ENCODE results near the gene GATA5. TPM values are rescaled to one million over a fixed set of nuclear protein-coding genes. Genes with fewer than 3 reads are reported as not detected.

GATA5 gene
- total RNA-seq, 1 experiment from 2014 or later: 0.52 TPM

DNA sequence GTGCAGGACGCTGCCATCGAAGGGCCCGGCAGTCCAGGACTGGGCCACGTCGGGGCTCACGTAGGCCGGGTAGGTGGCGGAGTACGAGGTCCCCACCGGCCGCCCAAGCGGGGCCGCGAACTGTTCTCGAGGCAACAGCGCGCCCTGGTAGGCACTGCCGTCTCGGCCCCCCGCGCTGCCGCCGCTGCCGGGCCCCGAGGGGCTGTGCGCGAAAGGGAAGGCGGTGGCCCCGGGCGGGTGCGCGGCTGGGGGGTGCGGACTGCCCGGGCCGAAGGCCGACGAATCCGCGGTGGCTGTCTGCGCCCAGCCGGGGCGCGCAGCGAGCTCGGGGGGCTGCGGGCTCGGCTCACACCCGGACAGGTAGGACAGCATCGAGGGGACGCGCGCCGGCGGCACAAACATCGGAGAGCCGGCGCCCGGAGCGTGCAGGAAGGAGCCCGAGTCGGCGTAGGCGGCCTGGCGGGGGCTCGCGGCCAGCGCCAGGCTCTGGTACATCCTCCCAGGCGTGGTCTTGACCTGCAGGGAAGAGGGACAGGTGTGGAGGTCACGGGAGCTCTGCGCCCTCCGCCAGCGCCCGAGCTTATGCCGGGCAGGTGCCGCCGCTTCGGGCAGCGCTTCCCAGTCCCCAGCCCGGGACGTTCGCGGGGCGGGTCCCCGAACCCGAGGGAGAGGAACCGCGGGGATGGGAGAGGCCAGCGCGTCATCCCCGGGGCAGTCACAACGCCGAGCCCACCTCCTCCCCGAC lies 596 bp downstream of the GATA5 start:
- no peak for DNase-seq (ENCODE audit: extremely low read depth, low read depth)

DNA sequence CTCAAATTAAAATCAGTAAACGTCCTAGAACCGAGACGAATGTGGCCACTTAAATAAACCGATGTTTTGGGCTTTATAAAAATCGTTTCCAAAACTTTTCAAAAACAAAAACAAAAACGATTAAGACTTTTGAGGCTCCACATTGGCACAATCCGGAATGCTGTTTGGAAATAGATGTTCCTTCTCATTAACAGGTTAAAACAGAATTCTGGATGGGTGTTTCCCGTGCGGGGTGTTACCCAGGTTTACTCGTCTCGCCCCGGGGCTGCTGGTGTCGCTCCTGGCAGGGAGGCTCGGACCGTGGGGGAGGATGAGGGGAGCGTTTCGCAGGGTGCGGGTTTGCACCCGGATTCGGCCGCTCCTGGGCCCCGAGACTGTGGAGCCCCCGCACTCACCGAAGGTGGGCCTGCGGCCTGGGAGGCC lies 1.2 kb downstream of the GATA5 start:
- DNase-seq (ENCODE audit: extremely low read depth, low read depth): no peak

GRCh38 chr20:62473717-62474603 lies 1.8 kb downstream of the GATA5 start:
- no peak for DNase-seq (ENCODE audit: extremely low read depth, low read depth)

DNA sequence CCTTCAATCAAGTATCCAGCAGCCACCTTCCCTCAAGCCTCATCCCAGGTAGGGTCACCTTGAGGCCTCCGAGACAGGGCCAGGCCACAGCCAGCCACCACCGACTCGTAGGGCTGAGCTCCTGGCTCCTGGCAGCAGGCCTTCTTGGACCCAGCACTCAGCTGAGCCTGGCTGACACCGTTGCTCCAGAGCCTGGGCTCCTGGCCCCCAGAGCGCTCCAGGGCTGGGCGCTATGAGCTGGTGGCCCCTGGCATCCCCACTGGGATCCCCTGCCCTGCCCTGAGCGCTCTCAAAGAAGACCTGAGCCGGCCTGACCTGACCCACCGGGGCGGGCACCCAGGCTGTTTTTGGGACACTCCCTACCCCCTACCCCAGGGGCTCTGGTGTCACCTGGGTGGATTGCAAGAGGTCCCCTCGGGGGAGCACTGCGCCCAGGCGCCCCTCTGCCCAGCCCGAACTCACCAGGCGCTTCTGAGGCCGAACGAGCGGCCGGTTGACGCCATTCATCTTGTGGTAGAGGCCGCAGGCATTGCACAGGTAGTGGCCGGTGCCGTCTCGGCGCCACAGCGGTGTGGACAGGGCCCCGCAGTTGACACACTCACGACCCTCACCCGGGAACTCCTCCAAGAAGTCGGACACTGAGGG lies 2.7 kb downstream of the GATA5 start:
- DNase-seq (ENCODE audit: extremely low read depth, low read depth): no peak

DNA sequence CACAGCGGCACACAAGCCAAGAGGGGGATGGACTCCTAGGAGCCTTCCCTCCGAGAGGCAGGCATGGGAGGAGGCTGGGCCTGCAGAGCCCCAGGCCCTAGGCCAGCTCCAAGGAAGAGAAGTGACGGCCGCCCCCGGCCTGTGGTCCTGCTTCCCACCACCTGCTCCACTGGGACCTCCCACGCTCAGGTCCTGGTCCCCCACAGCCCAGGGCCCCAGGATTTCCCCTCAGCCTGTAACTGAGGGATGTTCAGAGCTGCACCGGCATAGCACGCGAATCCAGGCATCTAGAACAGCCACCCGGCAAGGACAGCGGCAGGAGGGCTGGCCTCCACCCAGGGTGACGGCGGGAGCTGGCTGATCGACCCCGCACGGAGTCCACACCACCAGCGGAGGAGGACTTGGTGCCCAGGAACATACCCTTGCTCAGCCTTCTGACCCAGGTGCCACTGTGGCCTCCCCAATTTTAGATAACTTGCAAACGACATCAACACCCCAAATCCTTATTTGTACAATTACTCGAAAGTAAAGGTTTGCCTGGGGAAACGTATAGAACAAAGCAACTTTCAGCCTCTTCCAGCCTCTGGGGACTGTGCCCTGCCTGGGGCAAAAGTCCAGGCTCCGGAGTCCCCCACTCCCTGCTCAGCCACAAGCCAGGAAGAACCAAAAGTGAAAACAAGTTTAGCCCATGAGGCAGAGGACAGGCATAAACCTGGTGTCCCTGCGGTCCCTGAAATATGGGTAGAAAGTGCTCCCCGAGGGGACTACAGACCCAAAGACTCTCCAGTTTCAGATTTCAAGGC lies 3.5 kb downstream of the GATA5 start:
- no peak for DNase-seq (ENCODE audit: extremely low read depth, low read depth)

GRCh38 chr20:62470459-62470858 lies 5.3 kb downstream of the GATA5 start:
- no peak for DNase-seq (ENCODE audit: extremely low read depth, low read depth)

DNA sequence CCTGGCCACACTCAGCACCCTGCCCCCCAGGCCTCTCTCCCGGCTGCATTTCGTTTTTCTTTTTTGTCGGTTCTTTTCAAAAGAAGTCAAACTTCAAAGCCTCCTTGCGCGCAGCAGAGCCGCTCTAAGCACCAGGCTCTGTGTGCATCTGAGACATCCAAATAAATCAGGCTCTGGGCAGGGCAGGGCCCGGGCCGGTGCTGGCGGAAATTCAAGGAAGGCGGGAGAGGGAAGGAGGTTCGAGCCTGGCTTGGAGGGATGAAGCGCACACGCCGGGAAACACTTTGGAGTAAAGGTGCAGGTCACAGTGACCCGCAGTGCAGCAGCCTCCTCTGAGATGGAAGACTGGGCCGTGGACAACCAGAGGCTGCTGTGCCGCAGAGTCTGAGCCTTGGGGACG lies 5.8 kb downstream of the GATA5 start:
- DNase-seq (ENCODE audit: extremely low read depth, low read depth): no peak

GRCh38 chr20:62469352-62469751 lies 6.4 kb downstream of the GATA5 start:
- no peak for DNase-seq (ENCODE audit: extremely low read depth, low read depth)

- DNase-seq (ENCODE audit: extremely low read depth, low read depth): no peak
Observed at GRCh38 chr20:62466806-62467537, 8.8 kb downstream of the GATA5 start.

DNA sequence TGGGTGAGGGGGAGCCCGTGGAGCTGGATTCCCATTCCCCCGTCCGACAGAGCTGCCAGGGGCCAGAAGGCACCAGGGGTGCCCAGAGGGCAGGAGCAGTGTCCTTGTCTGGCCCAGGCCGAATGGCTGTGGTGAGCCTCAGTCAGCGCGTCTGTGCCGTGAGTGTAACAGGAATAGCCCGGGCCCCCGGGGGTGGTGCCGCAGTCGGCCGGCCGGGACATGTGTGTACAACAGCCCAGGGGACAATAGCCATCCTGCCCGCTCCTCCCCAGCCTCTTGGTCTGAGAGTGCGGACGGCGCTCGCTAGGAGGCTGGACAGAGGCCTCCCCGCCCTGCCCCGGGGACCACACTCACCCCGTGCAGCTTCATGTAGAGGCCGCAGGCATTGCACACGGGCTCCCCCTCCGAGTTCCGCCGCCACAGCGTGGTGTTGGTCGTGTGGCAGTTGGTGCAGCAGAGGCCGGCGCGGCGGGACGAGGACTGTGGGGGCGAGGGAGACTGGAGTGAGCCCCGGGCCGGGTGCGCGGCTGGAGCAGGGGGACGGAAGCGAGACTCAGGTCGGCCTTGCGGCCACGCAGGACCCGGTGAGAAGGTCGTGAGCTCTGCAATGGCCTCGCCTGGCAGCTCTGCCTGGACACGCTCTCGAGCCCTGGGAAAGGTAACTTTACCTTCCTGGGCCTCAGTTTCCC lies 9.6 kb downstream of the GATA5 start:
- DNase-seq (ENCODE audit: extremely low read depth, low read depth): no peak

DNA sequence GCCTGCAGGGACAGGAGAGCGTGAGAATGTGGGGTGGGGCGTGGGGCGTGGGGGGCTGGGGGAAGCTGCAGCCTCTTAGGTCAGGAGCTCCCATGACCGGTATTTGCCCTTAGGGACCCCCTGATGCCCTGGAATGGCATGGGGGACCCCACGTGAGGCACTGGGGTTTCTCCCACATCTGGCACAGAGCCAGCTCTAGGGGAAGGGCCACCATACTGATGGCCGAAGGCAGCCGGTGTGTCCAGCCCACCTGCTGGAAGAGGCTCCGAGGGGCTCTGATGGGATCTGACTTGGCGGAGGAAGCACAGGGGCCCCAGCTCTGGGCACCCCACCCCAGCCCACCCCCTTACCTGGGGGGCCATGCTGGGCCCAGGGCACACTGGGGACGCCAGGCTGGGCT lies 10.8 kb downstream of the GATA5 start:
- no peak for DNase-seq (ENCODE audit: extremely low read depth, low read depth)

DNA sequence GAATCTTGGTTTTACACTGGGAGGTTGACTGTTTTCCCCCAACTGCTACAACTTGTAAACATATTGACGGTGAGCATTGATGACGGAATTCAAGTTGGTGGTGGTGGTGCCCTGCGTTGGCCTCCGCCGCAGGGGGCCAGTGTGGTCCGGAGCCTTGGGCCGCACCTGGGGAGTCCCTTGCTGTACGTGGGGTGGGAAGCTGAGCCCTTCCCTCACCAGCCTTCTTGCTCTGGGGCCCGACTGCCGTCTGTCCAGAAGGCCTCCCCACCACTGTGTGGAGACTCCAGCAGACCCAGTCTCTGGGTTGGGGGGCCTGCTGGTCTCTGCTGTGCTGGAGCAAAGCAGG lies 11.4 kb downstream of the GATA5 start:
- DNase-seq (ENCODE audit: extremely low read depth, low read depth): no peak

DNA sequence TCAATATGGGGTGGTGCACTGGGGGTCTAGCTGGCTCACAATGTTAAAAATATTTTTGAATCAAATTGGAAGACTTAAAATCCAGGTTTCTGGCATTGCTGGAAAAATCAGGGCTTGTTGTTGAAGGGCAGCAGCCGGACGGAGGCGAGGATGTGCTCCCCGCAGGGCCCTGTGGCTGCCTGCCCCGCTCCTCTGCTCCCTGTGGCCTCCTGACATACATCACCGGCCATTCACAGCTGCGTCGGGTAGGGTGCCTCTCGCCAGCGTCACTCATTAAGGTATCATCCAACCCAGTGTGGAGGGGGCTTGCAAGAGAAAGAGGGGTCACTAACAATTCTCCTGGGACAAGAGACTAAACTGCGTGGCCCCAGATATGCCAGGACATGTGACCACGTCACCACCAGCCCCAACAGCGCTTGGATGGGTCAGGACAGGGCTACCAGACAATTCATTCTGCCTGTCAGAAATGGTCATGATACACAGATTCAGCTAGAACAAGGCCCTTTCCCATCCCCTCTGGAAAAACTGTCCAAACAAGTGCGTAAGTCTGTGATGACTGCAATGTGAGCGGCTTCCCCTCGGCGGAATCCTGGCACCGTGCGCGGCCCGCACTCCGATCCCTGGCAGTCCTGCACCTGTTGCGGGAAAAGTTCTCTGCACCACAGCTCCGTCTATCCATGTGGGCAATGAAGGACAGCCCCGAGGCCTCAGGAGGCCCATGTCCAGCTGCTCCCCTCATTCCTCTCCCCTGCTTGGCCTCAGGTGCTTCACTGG lies 12.0 kb downstream of the GATA5 start:
- no peak for DNase-seq (ENCODE audit: extremely low read depth, low read depth)

GRCh38 chr20:62462976-62463592 lies 12.7 kb downstream of the GATA5 start:
- DNase-seq (ENCODE audit: extremely low read depth, low read depth): no peak

DNA sequence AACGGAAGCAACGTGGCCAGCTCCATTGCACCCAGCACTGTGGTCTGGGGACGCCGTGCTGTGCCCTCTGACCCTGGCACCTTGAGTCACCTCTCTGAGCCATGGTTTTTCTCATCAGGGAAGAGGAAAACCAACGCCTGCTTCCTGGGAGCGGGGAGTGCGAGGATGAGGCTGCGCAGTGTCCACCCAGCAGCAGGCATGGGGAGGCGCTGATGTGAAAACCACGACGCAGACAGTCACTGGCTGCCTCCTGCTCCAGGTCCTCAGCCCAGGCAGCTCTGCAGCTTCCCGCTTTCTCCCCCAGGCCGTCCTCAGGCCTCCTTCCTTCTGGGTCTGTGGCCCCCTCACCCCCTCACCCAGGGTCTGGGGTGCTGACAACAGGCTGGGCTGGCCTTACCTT lies 14.0 kb downstream of the GATA5 start:
- no peak for DNase-seq (ENCODE audit: extremely low read depth, low read depth)

- no peak for DNase-seq (ENCODE audit: extremely low read depth, low read depth)
Observed at GRCh38 chr20:62461157-62461556, 14.6 kb downstream of the GATA5 start.

DNA sequence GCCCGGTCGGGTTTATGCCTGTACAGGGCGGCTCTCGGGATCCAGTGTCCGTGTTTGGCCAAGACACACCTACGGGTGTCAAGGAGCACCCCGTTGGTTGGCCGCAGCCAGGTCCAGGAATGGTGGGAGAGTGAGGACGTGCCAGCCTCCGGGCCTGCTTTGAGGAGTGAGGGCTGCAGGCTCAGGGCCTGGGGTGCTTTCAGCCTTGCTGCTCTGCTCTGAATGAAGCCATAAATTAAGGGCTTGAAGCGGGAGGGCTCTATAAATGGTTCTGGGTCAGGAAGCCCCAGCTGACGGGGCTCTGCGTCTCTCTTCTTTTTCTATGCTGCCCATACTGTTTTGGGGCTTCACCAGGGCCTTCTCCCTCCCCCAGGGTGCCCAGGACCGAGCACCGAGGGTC lies 15.1 kb downstream of the GATA5 start:
- DNase-seq (ENCODE audit: extremely low read depth, low read depth): no peak

- no peak for DNase-seq (ENCODE audit: extremely low read depth, low read depth)
Observed at GRCh38 chr20:62459488-62459887, 16.3 kb downstream of the GATA5 start.
